B cell (primary cell): ENCODE measurements around the gene GLRX5. TPM values are rescaled to one million over a fixed set of nuclear protein-coding genes. Genes with fewer than 3 reads are reported as not detected.

Experiments
- ATAC-seq: fragments of 200-7000 bp; cut with Tn5 transposase; one replicate; pipeline ENCODE4 v1.10.0; 2021; ENCODE audit warnings: low read depth, mild to moderate bottlenecking, moderate number of reproducible peaks, moderate library complexity
- CTCF ChIA-PET: fragments of 350-600 bp; sonication (Branson Sonifier 250); formaldehyde crosslinking; loops from one replicate; lab custom pipeline; 2021; ENCODE audit warnings: antibody characterized with exemption, inconsistent platforms; lab: Charles Lee
- POLR2A ChIA-PET: fragments of 350-600 bp; sonication (Branson Sonifier 250); formaldehyde crosslinking; loops from one replicate; lab custom pipeline; 2021; ENCODE audit warnings: antibody characterized with exemption; lab: Charles Lee
- DNase-seq: peaks from one replicate; pipeline ENCODE4 v3.0.0; 2013
- H2AFZ ChIP-seq: 2 replicates; pipeline ENCODE4 v1.6.1; 2012; ENCODE audit warnings: mild to moderate bottlenecking, low read depth, low read length; ENCODE audit not compliant: insufficient read depth, poor library complexity, severe bottlenecking
- H3K27ac ChIP-seq, 2 donors: 1 replicate in 1 of 2; 2 replicates in 1 of 2; pipeline ENCODE4 v1.5.1; 2012 to 2013; ENCODE audit warnings: low read length in 2 of 2, mild to moderate bottlenecking in 2 of 2, moderate library complexity in 1 of 2
- H3K27me3 ChIP-seq, 4 experiments: fragments of 200-600 bp in 1 of 4; sonication (generic) in 1 of 4; replicated peaks in 1 of 4; 1 replicate in 2 of 4; 2 replicates in 2 of 4; pipeline versions ENCODE4 v1.6.1 to v1.7.0; 2013 to 2016; ENCODE audit warnings: low read length in 3 of 4, mild to moderate bottlenecking in 2 of 4, mixed read lengths in 1 of 4, moderate library complexity in 1 of 4; ENCODE audit not compliant: insufficient read depth in 4 of 4, control insufficient read depth in 3 of 4; ENCODE audit errors: control extremely low read depth in 1 of 4
- H3K36me3 ChIP-seq, 2 experiments: replicated peaks in 1 of 2; 1 replicate in 1 of 2; 2 replicates in 1 of 2; pipeline versions ENCODE4 v1.6.1 to v1.7.1; 2013; ENCODE audit warnings: low read length in 1 of 2; ENCODE audit not compliant: insufficient read depth in 2 of 2, control insufficient read depth in 1 of 2; ENCODE audit errors: control extremely low read depth in 1 of 2, extremely low read depth in 1 of 2
- H3K4me1 ChIP-seq, 2 donors: fragments of 200-600 bp in 1 of 2; sonication (generic) in 1 of 2; 1 replicate in 1 of 2; 2 replicates in 1 of 2; pipeline versions ENCODE4 v1.5.1 to v1.6.1; 2013 to 2017; ENCODE audit warnings: low read length in 2 of 2; ENCODE audit not compliant: control insufficient read depth in 2 of 2, insufficient read depth in 2 of 2
- H3K4me2 ChIP-seq: replicated peaks from 2 replicates; pipeline ENCODE3; 2012; ENCODE audit warnings: mild to moderate bottlenecking, low read depth, low read length; ENCODE audit not compliant: poor library complexity, severe bottlenecking
- H3K4me3 ChIP-seq, 5 experiments: fragments of 200-600 bp in 1 of 5; sonication (generic) in 1 of 5; 1 replicate in 3 of 5; 2 replicates in 2 of 5; pipeline versions ENCODE4 v1.5.1 to v1.7.0; 2011 to 2016; ENCODE audit warnings: low read length in 4 of 5, mild to moderate bottlenecking in 4 of 5, low read depth in 2 of 5, control low read depth in 1 of 5, moderate library complexity in 1 of 5; ENCODE audit not compliant: insufficient read depth in 1 of 5; ENCODE audit errors: control extremely low read depth in 1 of 5, extremely low read depth in 1 of 5
- H3K79me2 ChIP-seq: fragments of 200-600 bp; sonication (generic); one replicate; pipeline ENCODE4 v1.6.0; 2016; ENCODE audit warnings: low read length; ENCODE audit not compliant: control insufficient read depth, insufficient read depth
- H3K9ac ChIP-seq: fragments of 200-600 bp; sonication (generic); 2 replicates; pipeline ENCODE4 v1.6.1; 2017; ENCODE audit warnings: mild to moderate bottlenecking, low read length, moderate library complexity
- H3K9me3 ChIP-seq, 3 donors: one replicate each; pipeline versions ENCODE4 v1.6.1 to v1.7.1; 2013; ENCODE audit warnings: low read length in 2 of 3; ENCODE audit not compliant: control insufficient read depth in 2 of 3, insufficient read depth in 1 of 3; ENCODE audit errors: control extremely low read depth in 1 of 3
- H4K20me1 ChIP-seq: 2 replicates; pipeline ENCODE4 v1.6.0; 2012; ENCODE audit warnings: mild to moderate bottlenecking, low read length; ENCODE audit not compliant: insufficient read depth, control insufficient read depth, poor library complexity, severe bottlenecking
- H3K27ac Mint-ChIP-seq: one replicate; pipeline ENCODE4 v1.8.0; 2021; ENCODE audit warnings: mixed read lengths
- H3K27me3 Mint-ChIP-seq: one replicate; pipeline ENCODE4 v1.8.0; 2021; ENCODE audit warnings: mixed read lengths
- H3K4me1 Mint-ChIP-seq: one replicate; pipeline ENCODE4 v1.8.0; 2021; ENCODE audit warnings: mixed read lengths
- H3K4me3 Mint-ChIP-seq: one replicate; pipeline ENCODE4 v1.8.0; 2021; ENCODE audit warnings: mixed read lengths
- H3K9me3 Mint-ChIP-seq: one replicate; pipeline ENCODE4 v1.8.0; 2022; ENCODE audit warnings: mixed read lengths; ENCODE audit not compliant: insufficient read depth
- CTCF ChIP-seq: fragments of 200-600 bp; IDR thresholded peaks from one replicate; pipeline ENCODE4 v1.8.0; 2022; ENCODE audit warnings: antibody characterized with exemption, mild to moderate bottlenecking
- EZH2 ChIP-seq: IDR thresholded peaks from 2 replicates; pipeline ENCODE4 v1.6.1; 2012; ENCODE audit warnings: borderline replicate concordance, low read depth, mild to moderate bottlenecking, moderate library complexity, low read length; ENCODE audit not compliant: insufficient read depth, poor library complexity, severe bottlenecking
- WGBS: methylation state at CpG from one replicate; pipeline ENCODE4 v1.1.5; 2013; ENCODE audit warnings: missing lambda C conversion rate; ENCODE audit not compliant: insufficient coverage; 5-methylcytosine and 5-hydroxymethylcytosine counted together
- intact Hi-C: fragments of 100-400 bp; cut with micrococcal nuclease; formaldehyde crosslinking; loops from one replicate; pipeline ENCODE4 v1.10.0; 2022
- polyA plus RNA-seq: library from polyadenylated mRNA; depleted of rRNA; stranded (reverse); fragments of >200 nt; gene quantifications from 2 replicates; pipeline ENCODE4 v1.2.3, GENCODE V29; 2012
- total RNA-seq, 2 donors: library from RNA; stranded (reverse); fragments of 120-200 nt in 1 of 2; gene quantifications; 1 replicate in 1 of 2; 2 replicates in 1 of 2; pipeline versions ENCODE4 v1.2.3 to v1.2.4, GENCODE V29; 2013 to 2022

GLRX5 gene
- total and polyA plus RNA-seq, 2 donors (not counting 1 experiment from before 2014, with no cell fraction given): 7.8 to 18.4 TPM

GRCh38 chr14:95562892-95563685 is 28.2 kb downstream of the GLRX5 start:
- H4K20me1 ChIP-seq: no peaks in the 10 kb centered on the region
- H3K4me1 ChIP-seq: peaks cover 0 to 3% of the 10 kb centered on the region in 2 donors
- CTCF ChIA-PET: interaction anchor here (0.9 to 10.6 kb wide), 14 partner anchors 8 to 713 kb away, joined by 3 to 160 read pairs (median 4); partner anchors contain the start of gene TCL1A
- DNase-seq (no peak), ATAC-seq (no peak)
- no peaks in the 10 kb centered on the region for H3K9me3 Mint-ChIP-seq
- intact Hi-C loops: no loop called here
- peaks cover 30% of the 10 kb centered on the region for H3K27me3 Mint-ChIP-seq
- H3K27ac Mint-ChIP-seq: no peak overlapping the region
- peaks cover 8% of the 10 kb centered on the region for H3K4me1 Mint-ChIP-seq
- TF ChIP-seq EZH2: no peak
- no peak for TF ChIP-seq CTCF
- no peak overlapping the region for H3K4me3 Mint-ChIP-seq
- peaks cover 0 to 14% (median 7%) of the 10 kb centered on the region in 4 experiments for H3K27me3 ChIP-seq
- H3K9me3 ChIP-seq: no peaks in the 10 kb centered on the region
- H3K79me2 ChIP-seq: no peaks in the 10 kb centered on the region
- 89% methylated on average over 11 of the region's 18 CpGs for whole genome bisulfite sequencing
- no peak overlapping the region for H3K27ac ChIP-seq
- no peaks in the 10 kb centered on the region for H3K36me3 ChIP-seq
- H3K4me3 ChIP-seq: no peak overlapping the region
- no peak overlapping the region for H3K9ac ChIP-seq
- POLR2A ChIA-PET: no interaction called here
- no peak overlapping the region for H2AFZ ChIP-seq
- peak overlapping the region; percentile 26 for H3K4me2 ChIP-seq

GRCh38 chr14:95564060-95564459 is 29.2 kb downstream of the GLRX5 start:
- no peak overlapping the region for H3K4me3 Mint-ChIP-seq
- CTCF ChIA-PET: interaction anchor here (0.9 to 10.6 kb wide), 8 partner anchors 9 to 528 kb away, joined by 3 to 160 read pairs (median 3); partner anchors contain the start of gene TCL1A
- no peak overlapping the region for H3K4me2 ChIP-seq
- peaks cover 36% of the 10 kb centered on the region for H3K27me3 Mint-ChIP-seq
- no peak overlapping the region for H3K27ac Mint-ChIP-seq
- peaks cover 0 to 3% of the 10 kb centered on the region in 2 donors for H3K4me1 ChIP-seq
- POLR2A ChIA-PET: no interaction called here
- WGBS: 78% methylated on average over 2 of the region's 4 CpGs
- H3K27ac ChIP-seq: no peak overlapping the region
- H3K9me3 Mint-ChIP-seq: no peaks in the 10 kb centered on the region
- no peaks in the 10 kb centered on the region for H3K9me3 ChIP-seq
- no peak for DNase-seq
- H3K79me2 ChIP-seq: no peaks in the 10 kb centered on the region
- ATAC-seq: no peak
- TF ChIP-seq EZH2 (no peak), CTCF (no peak)
- no peaks in the 10 kb centered on the region for H4K20me1 ChIP-seq
- H3K4me1 Mint-ChIP-seq: peaks cover 8% of the 10 kb centered on the region
- H3K9ac ChIP-seq: no peak overlapping the region
- H3K27me3 ChIP-seq: peaks cover 0 to 14% (median 7%) of the 10 kb centered on the region in 4 experiments
- no peak overlapping the region for H3K4me3 ChIP-seq
- H3K36me3 ChIP-seq: no peaks in the 10 kb centered on the region
- H2AFZ ChIP-seq: no peak overlapping the region
- intact Hi-C loops: no loop called here
